ENCODE results near the gene S100A11.

S100A11 gene

GRCh38 chr1:152001631-152002584 is 34.9 kb downstream of the S100A11 start:
- peak; percentile 77 for DNase-seq

- DNase-seq, result no peak
Observed at GRCh38 chr1:152000964-152001630, 35.7 kb downstream of the S100A11 start.

- DNase-seq, result no peak
Observed at GRCh38 chr1:151998611-151999362, 38.0 kb downstream of the S100A11 start.

GRCh38 chr1:151997284-151997570 is 39.6 kb downstream of the S100A11 start:
- DNase-seq, result no peak

- DNase-seq, result no peak
Observed at GRCh38 chr1:151995774-151996173, 41.0 kb downstream of the S100A11 start.

- DNase-seq, result no peak
Observed at GRCh38 chr1:151994956-151995355, 41.8 kb downstream of the S100A11 start.

GRCh38 chr1:151993734-151994496 is 42.9 kb downstream of the S100A11 start, which contains the start of gene S100A10:
Gene S100A10 (minus strand): TSS chr1:151993859. CDS start chr1:151986230, 7,629 bp downstream.
- DNase-seq, result peak; percentile 72

GRCh38 chr1:151993084-151993733 is 43.6 kb downstream of the S100A11 start:
- DNase-seq, result peak; percentile 28

GRCh38 chr1:151992303-151993083 is 44.3 kb downstream of the S100A11 start:
- no peak for DNase-seq

GRCh38 chr1:151991663-151992302 is 45.0 kb downstream of the S100A11 start:
- no peak for DNase-seq

GRCh38 chr1:151990856-151991198 is 46.0 kb downstream of the S100A11 start:
- DNase-seq, result no peak

- DNase-seq, result no peak
Observed at GRCh38 chr1:151990058-151990855, 46.5 kb downstream of the S100A11 start.

- no peak for DNase-seq
Observed at GRCh38 chr1:151989211-151989862, 47.5 kb downstream of the S100A11 start.

GRCh38 chr1:151988405-151988923 is 48.3 kb downstream of the S100A11 start:
- no peak for DNase-seq

GRCh38 chr1:151986501-151987190 is 50.2 kb downstream of the S100A11 start:
- no peak for DNase-seq

- no peak for DNase-seq
Observed at GRCh38 chr1:151985768-151986167, 51.0 kb downstream of the S100A11 start.

GRCh38 chr1:151985270-151985669 is 51.5 kb downstream of the S100A11 start:
- DNase-seq, result no peak

- DNase-seq, result no peak
Observed at GRCh38 chr1:151984313-151984956, 52.4 kb downstream of the S100A11 start.

Measured in activated naive CD4-positive, alpha-beta T cell treated with anti-CD3 and anti-CD28 coated beads, Interleukin-2, amount 50 U/mL, for 16 hours (primary cell).